HEK293T (cell line): ENCODE data around the gene PTPRD.

ENCODE experiments used
- ARNT ChIP-seq: fragments of 450-650 bp; IDR thresholded peaks from 2 replicates; pipeline ENCODE4 v1.6.1; 2017; ENCODE audit warnings: mild to moderate bottlenecking
- CTBP1 ChIP-seq: fragments of 450-650 bp; IDR thresholded peaks from 2 replicates; pipeline ENCODE4 v1.6.1; 2016; ENCODE audit warnings: borderline replicate concordance
- FOXA1 ChIP-seq: fragments of 450-650 bp; IDR thresholded peaks from 2 replicates; pipeline ENCODE4 v1.6.1; 2016; ENCODE audit warnings: mild to moderate bottlenecking
- FOXK2 ChIP-seq: fragments of 450-650 bp; IDR thresholded peaks from 2 replicates; pipeline ENCODE4 v1.6.1; 2016; ENCODE audit warnings: mild to moderate bottlenecking
- FOXM1 ChIP-seq: fragments of 450-650 bp; IDR thresholded peaks from 2 replicates; pipeline ENCODE4 v1.6.1; 2017; ENCODE audit warnings: mild to moderate bottlenecking, borderline replicate concordance
- HDGF ChIP-seq: fragments of 450-650 bp; IDR thresholded peaks from 2 replicates; pipeline ENCODE4 v1.6.1; 2017; ENCODE audit warnings: antibody characterized with exemption, borderline replicate concordance
- LEF1 ChIP-seq: fragments of 450-650 bp; IDR thresholded peaks from 2 replicates; pipeline ENCODE4 v1.6.1; 2017; ENCODE audit warnings: mild to moderate bottlenecking, borderline replicate concordance
- SUZ12 ChIP-seq: fragments of 450-650 bp; IDR thresholded peaks from 2 replicates; pipeline ENCODE4 v1.6.1; 2016; ENCODE audit warnings: mild to moderate bottlenecking
- TARDBP ChIP-seq: fragments of 450-650 bp; IDR thresholded peaks from 2 replicates; pipeline ENCODE4 v1.6.1; 2016
- ZNF384 ChIP-seq: fragments of 450-650 bp; IDR thresholded peaks from 2 replicates; pipeline ENCODE4 v1.6.1; 2016

- TF ChIP-seq ARNT (no peak), FOXM1 (no peak), SUZ12 (no peak), FOXA1 (no peak), TARDBP (no peak), CTBP1 (no peak), HDGF (no peak), ZNF384 (no peak), LEF1 (no peak), FOXK2 (no peak)
Observed at GRCh38 chr9:10597801-10598200, 15.0 kb downstream of the PTPRD start.
